Uterus (tissue), 2 donors: ENCODE data around the gene AQP1.

Source experiments
- CTCF ChIP-seq, 4 experiments: fragments of 200-600 bp in 2 of 4; fragments of 450-650 bp in 2 of 4; sonication (generic) in 2 of 4; IDR thresholded peaks; one replicate each; pipeline ENCODE4 v1.5.1; 2016 to 2019; ENCODE audit warnings: antibody characterized with exemption in 4 of 4, mild to moderate bottlenecking in 2 of 4, moderate library complexity in 1 of 4
- POLR2A ChIP-seq, 2 donors: fragments of 450-650 bp; IDR thresholded peaks; one replicate each; pipeline ENCODE4 v1.6.1; 2016; ENCODE audit warnings: antibody characterized with exemption in 2 of 2, mild to moderate bottlenecking in 1 of 2, moderate library complexity in 1 of 2

GRCh38 chr7:30862995-30863705 is 48.5 kb upstream of the AQP1 start:
- TF ChIP-seq CTCF (IDR thresholded peaks at IDR 0.05), result no peak
- no peak for TF ChIP-seq POLR2A (IDR thresholded peaks at IDR 0.05)
